ENCODE data around the gene ASMTL.
"Not testable (repeated sequence)": the region's sequence is repeated elsewhere in the genome, so short reads cannot be mapped to it uniquely, and the experiment has no call there.

The ASMTL gene

GRCh38 chrX:1449036-1449822, 3.5 kb downstream of the ASMTL start:
- no peak overlapping the region for H3K4me3 ChIP-seq (ENCODE audit: control insufficient read depth, low read depth, low read length)
- no peak for TF ChIP-seq CTCF (IDR thresholded peaks at IDR 0.05; ENCODE audit: control insufficient read depth, insufficient read depth, low read depth, low read length, missing control alignments)
- no peak for DNase-seq (ENCODE audit: low read depth)

- H3K4me3 ChIP-seq (ENCODE audit: control insufficient read depth, low read depth, low read length); DNase-seq (ENCODE audit: low read depth): not testable (repeated sequence)
Measured at GRCh38 chrX:1448573-1449001, 4.1 kb downstream of the ASMTL start.

- H3K4me3 ChIP-seq (ENCODE audit: control insufficient read depth, low read depth, low read length); DNase-seq (ENCODE audit: low read depth): not testable (repeated sequence)
Measured at GRCh38 chrX:1447969-1448572, 4.6 kb downstream of the ASMTL start.

- H3K4me3 ChIP-seq (ENCODE audit: control insufficient read depth, low read depth, low read length); DNase-seq (ENCODE audit: low read depth): not testable (repeated sequence)
Measured at GRCh38 chrX:1446984-1447968, 5.4 kb downstream of the ASMTL start.

GRCh38 chrX:1444561-1445500, 7.9 kb downstream of the ASMTL start:
- no peak overlapping the region for H3K4me3 ChIP-seq (ENCODE audit: control insufficient read depth, low read depth, low read length)
- TF ChIP-seq CTCF (IDR thresholded peaks at IDR 0.05; ENCODE audit: control insufficient read depth, insufficient read depth, low read depth, low read length, missing control alignments), result no peak

GRCh38 chrX:1443496-1444075, 9.1 kb downstream of the ASMTL start:
- no peak for TF ChIP-seq CTCF (IDR thresholded peaks at IDR 0.05; ENCODE audit: control insufficient read depth, insufficient read depth, low read depth, low read length, missing control alignments)
- H3K4me3 ChIP-seq (ENCODE audit: control insufficient read depth, low read depth, low read length), result no peak overlapping the region
- DNase-seq (ENCODE audit: low read depth), result no peak

More at GRCh38 chrX:1444561-1445500, 7.9 kb downstream of the ASMTL start:
- DNase-seq (ENCODE audit: low read depth), result no peak

- TF ChIP-seq CTCF (IDR thresholded peaks at IDR 0.05; ENCODE audit: control insufficient read depth, insufficient read depth, low read depth, low read length, missing control alignments), result no peak
- no peak for DNase-seq (ENCODE audit: low read depth)
Measured at GRCh38 chrX:1442724-1443367, 9.9 kb downstream of the ASMTL start.

More at GRCh38 chrX:1442724-1443367, 9.9 kb downstream of the ASMTL start:
- H3K4me3 ChIP-seq (ENCODE audit: control insufficient read depth, low read depth, low read length), result no peak overlapping the region

All from AG09309 (cell line).